ENCODE results near the gene AK3. TPM values are rescaled to one million over a fixed set of nuclear protein-coding genes. Genes with fewer than 3 reads are reported as not detected.

The AK3 gene
- total and polyA plus RNA-seq, 9 of the 15 experiments (the other 6 are each of a cell fraction or from before 2014, with no cell fraction given), result 12.2 to 78.6 (median 41.8) TPM

DNA sequence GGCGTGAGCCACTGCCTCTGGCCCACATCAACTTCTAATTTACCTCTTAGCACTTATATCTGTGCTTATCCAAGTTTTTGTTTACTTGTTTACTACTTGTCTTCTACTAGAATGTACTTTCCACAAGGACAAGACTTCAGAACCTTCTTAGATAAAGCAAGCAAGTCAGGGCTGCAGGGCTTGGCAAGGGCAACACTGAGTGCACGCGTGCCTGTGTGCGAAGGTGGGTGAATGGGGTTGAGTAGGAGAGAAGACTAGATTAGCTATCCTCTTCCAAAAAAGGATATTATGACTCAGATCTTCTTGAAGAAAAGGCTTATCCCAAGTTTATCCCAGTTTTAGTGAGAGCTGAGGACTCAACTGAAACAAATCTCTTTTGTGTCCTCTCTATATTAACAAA is 19.3 kb downstream of the AK3 start (continued):
- TF ChIP-seq CHCHD3 (CRISPR knock-in tag; IDR thresholded peaks at IDR 0.05) (no peak), ZNF124 (CRISPR knock-in tag; IDR thresholded peaks at IDR 0.05) (no peak), EZH2 (IDR thresholded peaks at IDR 0.05; ENCODE audit: borderline replicate concordance, low read depth, low read length) (no peak), MECOM (CRISPR knock-in tag; IDR thresholded peaks at IDR 0.05) (no peak)
- TF ChIP-seq, protein P1, sequence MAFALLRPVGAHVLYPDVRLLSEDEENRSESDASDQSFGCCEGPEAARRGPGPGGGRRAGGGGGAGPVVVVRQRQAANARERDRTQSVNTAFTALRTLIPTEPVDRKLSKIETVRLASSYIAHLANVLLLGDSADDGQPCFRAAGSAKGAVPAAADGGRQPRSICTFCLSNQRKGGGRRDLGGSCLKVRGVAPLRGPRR (CRISPR knock-in tag; IDR thresholded peaks at IDR 0.05), result no peak
- TF ChIP-seq, protein P2, sequence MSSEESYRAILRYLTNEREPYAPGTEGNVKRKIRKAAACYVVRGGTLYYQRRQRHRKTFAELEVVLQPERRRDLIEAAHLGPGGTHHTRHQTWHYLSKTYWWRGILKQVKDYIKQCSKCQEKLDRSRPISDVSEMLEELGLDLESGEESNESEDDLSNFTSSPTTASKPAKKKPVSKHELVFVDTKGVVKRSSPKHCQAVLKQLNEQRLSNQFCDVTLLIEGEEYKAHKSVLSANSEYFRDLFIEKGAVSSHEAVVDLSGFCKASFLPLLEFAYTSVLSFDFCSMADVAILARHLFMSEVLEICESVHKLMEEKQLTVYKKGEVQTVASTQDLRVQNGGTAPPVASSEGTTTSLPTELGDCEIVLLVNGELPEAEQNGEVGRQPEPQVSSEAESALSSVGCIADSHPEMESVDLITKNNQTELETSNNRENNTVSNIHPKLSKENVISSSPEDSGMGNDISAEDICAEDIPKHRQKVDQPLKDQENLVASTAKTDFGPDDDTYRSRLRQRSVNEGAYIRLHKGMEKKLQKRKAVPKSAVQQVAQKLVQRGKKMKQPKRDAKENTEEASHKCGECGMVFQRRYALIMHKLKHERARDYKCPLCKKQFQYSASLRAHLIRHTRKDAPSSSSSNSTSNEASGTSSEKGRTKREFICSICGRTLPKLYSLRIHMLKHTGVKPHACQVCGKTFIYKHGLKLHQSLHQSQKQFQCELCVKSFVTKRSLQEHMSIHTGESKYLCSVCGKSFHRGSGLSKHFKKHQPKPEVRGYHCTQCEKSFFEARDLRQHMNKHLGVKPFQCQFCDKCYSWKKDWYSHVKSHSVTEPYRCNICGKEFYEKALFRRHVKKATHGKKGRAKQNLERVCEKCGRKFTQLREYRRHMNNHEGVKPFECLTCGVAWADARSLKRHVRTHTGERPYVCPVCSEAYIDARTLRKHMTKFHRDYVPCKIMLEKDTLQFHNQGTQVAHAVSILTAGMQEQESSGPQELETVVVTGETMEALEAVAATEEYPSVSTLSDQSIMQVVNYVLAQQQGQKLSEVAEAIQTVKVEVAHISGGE (CRISPR knock-in tag; IDR thresholded peaks at IDR 0.05), result no peak

DNA sequence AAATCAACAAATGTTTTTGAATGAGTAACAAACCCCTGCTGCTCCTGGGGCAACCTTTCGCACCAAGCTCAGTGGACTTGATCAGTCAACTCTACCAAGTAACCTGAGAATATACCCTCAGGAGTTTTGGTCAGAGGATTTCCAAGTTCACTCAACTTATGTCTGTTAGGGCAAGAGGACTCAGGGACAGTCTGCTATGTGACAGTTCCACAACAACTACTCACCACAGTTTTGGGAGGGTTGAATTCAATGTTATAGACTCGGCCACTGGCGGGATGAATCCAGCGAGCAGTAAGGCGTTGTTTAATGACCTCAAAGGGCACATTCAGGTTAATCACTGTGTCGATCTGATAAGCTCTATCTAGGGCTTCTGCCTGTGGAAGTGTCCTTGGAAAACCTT is 22.1 kb downstream of the AK3 start:
- Histone ChIP-seq H3K9ac (ENCODE audit: insufficient read depth in 1 of 2, low read depth in 2 of 2, low read length in 2 of 2) (no peak overlapping the region), H3K4me3 (no peak overlapping the region), H3K4me2 (ENCODE audit: insufficient read depth, low read length) (no peak overlapping the region), H3K9me1 (ENCODE audit: control insufficient read depth, insufficient read depth, low read length) (no peaks in the 10 kb centered on the region), H3K27me3 (ENCODE audit: control insufficient read depth in 2 of 2, insufficient read depth in 2 of 2, low read length in 2 of 2) (no peaks in the 10 kb centered on the region), H3K27ac (ENCODE audit: extremely low read depth, low read depth, low read length) (no peak overlapping the region), H3K4me1 (replicated peaks in 1 of 2; ENCODE audit: control insufficient read depth in 2 of 2, insufficient read depth in 2 of 2, low read length in 2 of 2) (no peaks in the 10 kb centered on the region), H4K20me1 (replicated peaks; ENCODE audit: control insufficient read depth, insufficient read depth, low read length) (no peaks in the 10 kb centered on the region), H3K36me3 (ENCODE audit: control insufficient read depth, insufficient read depth, low read length) (peaks cover 76% of the 10 kb centered on the region), H3K79me2 (ENCODE audit: control insufficient read depth, insufficient read depth, low read length) (peaks cover 2% of the 10 kb centered on the region; the same call in 1 of the 3 replicates), H3K9me3 (replicated peaks; ENCODE audit: control insufficient read depth, insufficient read depth, low read depth, low read length) (no peaks in the 10 kb centered on the region; the same call in 1 of the 2 replicates), H2AFZ (ENCODE audit: low read depth, low read length) (no peak overlapping the region)
- no TSS peak for BruUV-seq (replicated peaks)
- intact Hi-C loops (cut with micrococcal nuclease) (no loop called here), in situ Hi-C loops (cut with MboI) (no loop called here)
- DNase-seq (ENCODE audit: extremely low read depth in 1 of 4, low spot score in 3 of 4) (no peak), FAIRE-seq (no peak), ATAC-seq (no peak)
- ChIA-PET CTCF (ENCODE audit: low intra/inter-chr PET ratio) (no interaction called here), POLR2A (interaction anchor here (0.6 kb wide), 1 partner anchor 588 kb away, joined by 3 read pairs; no protein-coding TSS in a partner anchor)
- WGBS (ENCODE audit: insufficient coverage, low coverage, missing lambda C conversion rate), result 54% methylated on average over 6 of the region's 6 CpGs
- TF ChIP-seq DMBX1 (CRISPR knock-in tag; IDR thresholded peaks at IDR 0.05; ENCODE audit: borderline replicate concordance) (no peak), SP2 (IDR thresholded peaks at IDR 0.05; ENCODE audit: extremely low read depth, low read depth, low read length, poor library complexity, severe bottlenecking) (no peak), BHLHE40 (IDR thresholded peaks at IDR 0.05; ENCODE audit: low read length) (no peak)
- TF ChIP-seq, protein P3, sequence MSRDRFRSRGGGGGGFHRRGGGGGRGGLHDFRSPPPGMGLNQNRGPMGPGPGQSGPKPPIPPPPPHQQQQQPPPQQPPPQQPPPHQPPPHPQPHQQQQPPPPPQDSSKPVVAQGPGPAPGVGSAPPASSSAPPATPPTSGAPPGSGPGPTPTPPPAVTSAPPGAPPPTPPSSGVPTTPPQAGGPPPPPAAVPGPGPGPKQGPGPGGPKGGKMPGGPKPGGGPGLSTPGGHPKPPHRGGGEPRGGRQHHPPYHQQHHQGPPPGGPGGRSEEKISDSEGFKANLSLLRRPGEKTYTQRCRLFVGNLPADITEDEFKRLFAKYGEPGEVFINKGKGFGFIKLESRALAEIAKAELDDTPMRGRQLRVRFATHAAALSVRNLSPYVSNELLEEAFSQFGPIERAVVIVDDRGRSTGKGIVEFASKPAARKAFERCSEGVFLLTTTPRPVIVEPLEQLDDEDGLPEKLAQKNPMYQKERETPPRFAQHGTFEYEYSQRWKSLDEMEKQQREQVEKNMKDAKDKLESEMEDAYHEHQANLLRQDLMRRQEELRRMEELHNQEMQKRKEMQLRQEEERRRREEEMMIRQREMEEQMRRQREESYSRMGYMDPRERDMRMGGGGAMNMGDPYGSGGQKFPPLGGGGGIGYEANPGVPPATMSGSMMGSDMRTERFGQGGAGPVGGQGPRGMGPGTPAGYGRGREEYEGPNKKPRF (IDR thresholded peaks at IDR 0.05; ENCODE audit: low read depth, low read length), result no peak

All from K562 (cell line).